Astrocyte (in vitro differentiated cells and primary cell): ENCODE measurements around the gene CTNNA3. TPM values are rescaled to one million over a fixed set of nuclear protein-coding genes. Genes with fewer than 3 reads are reported as not detected.

ENCODE experiments used
- DNase-seq: peaks from one replicate; pipeline ENCODE4 v3.0.0-alpha.2; 2010; ENCODE audit warnings: low read depth
- FAIRE-seq: peaks from 2 replicates; lab custom pipeline; 2011; peaks lifted over from hg19 to GRCh38; lab: Jason Lieb, UNC
- H2AFZ ChIP-seq: 2 replicates; pipeline ENCODE4 v1.6.0; 2012; ENCODE audit warnings: low read depth, low read length, inconsistent platforms
- H3K27ac ChIP-seq: 2 replicates; pipeline ENCODE4 v1.5.1; 2011; ENCODE audit warnings: low read depth, low read length, inconsistent platforms
- H3K27me3 ChIP-seq: 2 replicates; pipeline ENCODE4 v1.6.0; 2011; ENCODE audit warnings: low read length, inconsistent platforms; ENCODE audit not compliant: insufficient read depth
- H3K36me3 ChIP-seq: 2 replicates; pipeline ENCODE4 v1.5.1; 2011; ENCODE audit warnings: low read length, inconsistent platforms; ENCODE audit not compliant: insufficient read depth
- H3K4me1 ChIP-seq: 2 replicates; pipeline ENCODE4 v1.5.1; 2011; ENCODE audit warnings: low read length, inconsistent platforms; ENCODE audit not compliant: insufficient read depth
- H3K4me2 ChIP-seq: 2 replicates; pipeline ENCODE4 v1.6.0; 2012; ENCODE audit warnings: low read length, inconsistent platforms
- H3K4me3 ChIP-seq: 2 replicates; pipeline ENCODE4 v1.5.1; 2011; ENCODE audit warnings: low read depth, mild to moderate bottlenecking, low read length, inconsistent platforms; ENCODE audit not compliant: insufficient read depth
- H3K79me2 ChIP-seq: 2 replicates; pipeline ENCODE4 v1.6.0; 2012; ENCODE audit warnings: mild to moderate bottlenecking, low read length, inconsistent platforms; ENCODE audit not compliant: insufficient read depth
- H3K9ac ChIP-seq: 2 replicates; pipeline ENCODE4 v1.6.0; 2012; ENCODE audit warnings: mild to moderate bottlenecking, low read length, inconsistent platforms
- H3K9me3 ChIP-seq: 2 replicates; pipeline ENCODE4 v1.5.1; 2012; ENCODE audit warnings: low read depth, mild to moderate bottlenecking, low read length, inconsistent platforms; ENCODE audit not compliant: insufficient read depth
- H4K20me1 ChIP-seq: 2 replicates; pipeline ENCODE4 v1.6.0; 2012; ENCODE audit warnings: low read length, inconsistent platforms; ENCODE audit not compliant: insufficient read depth
- H3K27ac Mint-ChIP-seq: one replicate; pipeline ENCODE4 v1.8.0; 2021; ENCODE audit warnings: mild to moderate bottlenecking, mixed read lengths; ENCODE audit not compliant: unreplicated experiment
- H3K27me3 Mint-ChIP-seq: one replicate; pipeline ENCODE4 v1.8.0; 2021; ENCODE audit warnings: low read depth, mixed read lengths; ENCODE audit not compliant: unreplicated experiment
- H3K36me3 Mint-ChIP-seq: one replicate; pipeline ENCODE4 v1.8.0; 2021; ENCODE audit warnings: low read depth, mixed read lengths; ENCODE audit not compliant: unreplicated experiment
- H3K4me1 Mint-ChIP-seq: one replicate; pipeline ENCODE4 v1.8.0; 2021; ENCODE audit warnings: low read depth, mixed read lengths; ENCODE audit not compliant: unreplicated experiment
- H3K4me3 Mint-ChIP-seq: one replicate; pipeline ENCODE4 v1.8.0; 2021; ENCODE audit warnings: mild to moderate bottlenecking, moderate library complexity, mixed read lengths; ENCODE audit not compliant: unreplicated experiment
- H3K9me3 Mint-ChIP-seq: one replicate; pipeline ENCODE4 v1.8.0; 2021; ENCODE audit warnings: mild to moderate bottlenecking, mixed read lengths; ENCODE audit not compliant: unreplicated experiment
- CTCF ChIP-seq: IDR thresholded peaks from 2 replicates; pipeline ENCODE4 v1.5.1; 2011; ENCODE audit warnings: low read depth, mild to moderate bottlenecking, inconsistent platforms, low read length, moderate library complexity; ENCODE audit not compliant: insufficient read depth
- EZH2 ChIP-seq: IDR thresholded peaks from 2 replicates; pipeline ENCODE4 v1.6.1; 2012; ENCODE audit warnings: mild to moderate bottlenecking, low read length, inconsistent platforms; ENCODE audit not compliant: insufficient read depth
- total RNA-seq: library from RNA; stranded (reverse); gene quantifications from 2 replicates; pipeline ENCODE4 v1.2.1, GENCODE V29; 2021

CTNNA3 gene
- total RNA-seq, 1 donor from 2014 or later: 0.73 TPM

DNA sequence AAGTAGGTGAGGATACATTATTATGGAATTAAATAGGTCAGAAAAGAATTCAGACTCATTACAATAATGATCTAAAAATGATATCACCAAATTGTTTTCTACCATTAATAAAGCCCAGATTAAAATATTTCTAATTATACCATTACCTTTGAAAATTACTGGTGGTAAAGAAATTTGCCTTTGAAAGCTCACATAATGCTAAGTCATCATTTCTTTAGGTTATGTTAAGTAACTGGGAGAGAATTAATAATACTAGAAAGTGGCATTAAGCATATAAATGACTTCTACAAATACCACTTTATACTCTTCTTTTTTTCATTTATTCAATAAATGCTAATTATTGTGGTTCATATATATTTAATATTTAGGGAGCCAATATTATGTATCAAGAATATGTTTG lies 1411.4 kb downstream of the CTNNA3 start:
- Histone ChIP-seq H3K4me1 (no peaks in the 10 kb centered on the region), H3K79me2 (no peaks in the 10 kb centered on the region), H3K27ac (no peak overlapping the region), H4K20me1 (no peaks in the 10 kb centered on the region), H3K27me3 (no peaks in the 10 kb centered on the region), H3K9ac (no peak overlapping the region), H3K36me3 (no peaks in the 10 kb centered on the region), H3K9me3 (no peaks in the 10 kb centered on the region), H3K4me2 (no peak overlapping the region), H2AFZ (no peak overlapping the region), H3K4me3 (no peak overlapping the region)
- H3K4me1 Mint-ChIP-seq: no peaks in the 10 kb centered on the region
- FAIRE-seq: no peak
- no peak overlapping the region for H3K4me3 Mint-ChIP-seq
- H3K36me3 Mint-ChIP-seq: no peaks in the 10 kb centered on the region
- no peaks in the 10 kb centered on the region for H3K27me3 Mint-ChIP-seq
- TF ChIP-seq EZH2: no peak
- TF ChIP-seq CTCF: no peak
- no peak for DNase-seq
- H3K27ac Mint-ChIP-seq: no peak overlapping the region
- no peaks in the 10 kb centered on the region for H3K9me3 Mint-ChIP-seq

DNA sequence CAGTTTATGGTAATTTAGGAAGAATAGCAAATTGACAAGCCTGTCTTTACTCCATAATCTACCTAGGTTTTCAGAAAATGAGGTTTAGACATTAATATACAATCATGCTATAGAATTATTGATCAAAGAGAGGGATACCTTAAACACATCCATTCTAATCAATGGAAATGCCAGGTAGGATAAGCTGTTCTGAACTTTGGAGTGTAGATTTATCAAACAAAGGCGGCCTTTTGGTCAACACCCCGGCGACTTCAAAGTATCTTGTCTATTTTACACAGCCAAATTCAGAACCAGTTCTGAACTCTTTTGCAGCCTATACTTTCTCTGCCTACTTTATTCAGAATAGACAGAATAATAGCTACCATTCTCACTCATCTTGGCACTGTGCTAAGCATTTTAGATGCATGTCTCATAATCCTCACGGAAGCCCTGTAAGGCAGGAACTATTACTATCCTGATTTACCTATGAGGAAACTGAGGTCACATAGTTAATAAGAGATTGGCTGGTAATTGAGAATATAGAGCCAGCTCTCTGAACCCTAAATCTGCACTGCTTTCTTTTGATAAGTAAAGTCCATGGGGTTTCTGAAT lies 1412.0 kb downstream of the CTNNA3 start:
- DNase-seq: no peak
- Histone ChIP-seq H3K27me3 (no peaks in the 10 kb centered on the region), H3K27ac (no peak overlapping the region), H3K9ac (no peak overlapping the region), H3K36me3 (no peaks in the 10 kb centered on the region), H3K4me2 (no peak overlapping the region), H3K79me2 (no peaks in the 10 kb centered on the region), H3K4me3 (no peak overlapping the region), H3K9me3 (no peaks in the 10 kb centered on the region), H4K20me1 (no peaks in the 10 kb centered on the region), H3K4me1 (no peaks in the 10 kb centered on the region), H2AFZ (no peak overlapping the region)
- FAIRE-seq: no peak
- no peaks in the 10 kb centered on the region for H3K27me3 Mint-ChIP-seq
- H3K4me3 Mint-ChIP-seq: no peak overlapping the region
- H3K27ac Mint-ChIP-seq: no peak overlapping the region
- no peak for TF ChIP-seq EZH2
- TF ChIP-seq CTCF: no peak
- H3K36me3 Mint-ChIP-seq: no peaks in the 10 kb centered on the region
- no peaks in the 10 kb centered on the region for H3K4me1 Mint-ChIP-seq
- no peaks in the 10 kb centered on the region for H3K9me3 Mint-ChIP-seq

DNA sequence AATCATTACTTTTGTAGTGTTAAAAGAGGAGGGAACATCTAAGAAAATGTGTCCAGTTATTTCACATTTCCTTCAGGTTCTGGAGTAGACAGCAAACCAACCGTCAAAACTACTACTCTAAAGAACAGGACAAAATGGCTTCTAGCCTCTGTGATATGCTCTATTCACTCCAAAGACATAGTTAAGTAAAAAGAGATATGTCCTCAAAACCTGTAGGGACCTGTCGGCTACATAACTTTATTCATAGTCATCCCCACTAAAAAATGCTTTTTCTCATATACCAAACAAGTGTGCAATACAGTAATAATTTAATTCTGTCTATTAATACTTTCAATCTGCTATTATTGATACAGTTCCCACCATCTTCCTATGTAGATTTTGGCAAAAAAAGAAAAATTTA lies 1412.9 kb downstream of the CTNNA3 start:
- H3K27me3 Mint-ChIP-seq: no peaks in the 10 kb centered on the region
- Histone ChIP-seq H3K79me2 (no peaks in the 10 kb centered on the region), H2AFZ (no peak overlapping the region), H3K4me3 (no peak overlapping the region), H3K36me3 (no peaks in the 10 kb centered on the region), H3K4me2 (no peak overlapping the region), H3K27me3 (no peaks in the 10 kb centered on the region), H3K9me3 (no peaks in the 10 kb centered on the region), H3K27ac (no peak overlapping the region), H3K9ac (no peak overlapping the region), H3K4me1 (no peaks in the 10 kb centered on the region), H4K20me1 (no peaks in the 10 kb centered on the region)
- FAIRE-seq: no peak
- H3K27ac Mint-ChIP-seq: no peak overlapping the region
- H3K4me1 Mint-ChIP-seq: no peaks in the 10 kb centered on the region
- DNase-seq: no peak
- no peak for TF ChIP-seq CTCF
- TF ChIP-seq EZH2: no peak
- H3K36me3 Mint-ChIP-seq: no peaks in the 10 kb centered on the region
- H3K9me3 Mint-ChIP-seq: no peaks in the 10 kb centered on the region
- H3K4me3 Mint-ChIP-seq: no peak overlapping the region
